ENCODE measurements around the gene MGAT3.

Gene MGAT3

DNA sequence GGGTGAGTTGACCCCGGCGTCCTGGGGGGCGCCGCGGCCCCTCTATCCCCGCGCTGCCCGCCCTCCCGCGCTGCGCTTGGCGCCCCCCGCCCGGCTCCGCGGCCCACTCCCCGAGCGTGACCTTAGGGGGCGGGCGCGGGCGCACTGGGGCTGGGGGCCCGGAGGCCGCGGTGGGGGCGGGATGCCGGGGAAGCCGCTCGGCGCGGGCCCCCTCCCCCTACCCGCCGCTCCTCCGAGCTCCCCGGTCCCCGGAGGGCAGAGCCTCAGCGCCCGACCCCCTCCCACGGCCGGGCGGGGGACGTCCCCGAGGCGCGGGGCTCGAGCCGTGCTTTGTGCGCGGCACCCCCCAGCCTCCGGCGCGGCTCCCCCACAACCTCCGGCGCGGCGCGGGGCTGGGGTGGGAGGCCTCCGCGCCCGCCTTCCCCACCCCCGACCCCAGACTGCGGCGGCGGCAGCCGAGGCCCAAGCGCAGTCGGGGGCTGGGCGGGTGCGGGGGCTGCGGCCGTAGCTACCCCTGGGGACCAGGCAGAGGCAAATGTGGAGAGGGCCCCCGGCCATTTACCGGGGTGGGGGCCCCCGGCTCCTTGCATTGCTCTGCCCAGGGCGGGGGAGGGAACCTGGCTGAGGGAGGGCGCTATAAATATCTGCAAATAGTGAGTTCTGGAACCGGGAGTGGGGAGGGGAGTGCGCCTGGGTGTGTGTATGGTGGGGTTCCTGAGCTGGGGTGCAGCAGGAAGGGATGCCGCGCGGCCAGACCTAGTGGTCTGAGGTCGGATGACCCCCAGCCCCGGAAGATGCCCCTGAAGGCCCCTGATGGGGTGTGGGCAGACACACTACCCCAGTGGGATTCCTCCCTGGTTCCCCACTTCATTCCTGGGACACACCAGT lies 988 bp downstream of the MGAT3 start:
- Histone ChIP-seq H3K27me3 (peaks cover 0 to 18% (median 11%) of the 10 kb centered on the region in 11 experiments; a peak in 12 of 22 replicates), H3K4me1 (peaks cover 22 to 45% (median 34%) of the 10 kb centered on the region in 10 experiments), H3K36me3 (no peaks in the 10 kb centered on the region), H3K4me3 (peak overlapping the region; percentile 61 to 78 (median 71)), H3K4me2 (peak overlapping the region; percentile 85 to 99 (median 93)), H3K9me3 (replicated peaks in 1 of 11) (no peaks in the 10 kb centered on the region), H3K9ac (peak overlapping the region; percentile 74 to 86 (median 81)), H4K20me1 (no peaks in the 10 kb centered on the region), H3K27ac (peak overlapping the region; percentile 57 to 81 (median 71); a peak in 21 of 22 replicates)
- TF ChIP-seq Cebpa-rat (IDR thresholded peaks at IDR 0.05), result no peak

DNA sequence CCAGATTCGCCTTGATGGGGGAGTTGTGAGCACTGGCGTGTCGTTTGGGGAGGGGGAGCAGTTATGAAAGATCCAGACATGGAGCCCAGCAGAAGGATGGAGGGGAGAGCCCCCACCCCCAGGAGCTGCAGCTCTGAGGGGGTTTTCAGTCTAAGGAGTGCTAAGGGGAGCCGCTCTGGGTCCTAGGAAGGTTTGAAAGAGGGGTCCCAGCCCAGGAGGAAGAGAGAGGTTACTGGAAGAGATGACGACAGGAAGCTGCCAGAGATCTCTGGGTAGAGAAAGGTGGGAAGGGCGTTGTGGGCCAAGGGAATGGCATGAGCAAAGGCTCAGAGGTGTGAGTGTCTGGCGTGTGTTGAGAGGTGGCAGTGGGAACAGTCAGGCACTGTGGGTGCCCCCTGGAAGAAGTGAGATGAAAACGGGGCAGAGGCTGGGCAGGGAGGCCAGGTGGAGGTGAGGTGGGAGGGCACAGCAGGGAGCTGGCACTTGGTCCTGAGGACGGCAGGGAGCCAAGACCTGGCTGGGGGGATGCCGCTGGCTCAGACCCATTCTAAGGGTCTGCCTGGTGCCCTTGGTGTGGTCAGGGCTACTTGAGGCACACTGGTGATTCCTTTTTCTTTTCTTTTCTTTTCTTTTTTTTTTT lies 1.8 kb downstream of the MGAT3 start:
- Histone ChIP-seq H3K9ac (peak overlapping the region; percentile 74 to 86 (median 81)), H3K27ac (peak overlapping the region in 10 of 11 experiments; percentile 57 to 81 (median 72); a peak in 14 of 22 replicates), H3K27me3 (peaks cover 0 to 18% (median 11%) of the 10 kb centered on the region in 11 experiments; a peak in 12 of 22 replicates), H4K20me1 (no peaks in the 10 kb centered on the region), H3K4me3 (peak overlapping the region; percentile 61 to 78 (median 71)), H3K36me3 (no peaks in the 10 kb centered on the region), H3K4me1 (peaks cover 29 to 45% (median 40%) of the 10 kb centered on the region in 10 experiments), H3K9me3 (replicated peaks in 1 of 11) (no peaks in the 10 kb centered on the region), H3K4me2 (peak overlapping the region; percentile 85 to 99 (median 93))
- no peak for TF ChIP-seq Cebpa-rat (IDR thresholded peaks at IDR 0.05)

DNA sequence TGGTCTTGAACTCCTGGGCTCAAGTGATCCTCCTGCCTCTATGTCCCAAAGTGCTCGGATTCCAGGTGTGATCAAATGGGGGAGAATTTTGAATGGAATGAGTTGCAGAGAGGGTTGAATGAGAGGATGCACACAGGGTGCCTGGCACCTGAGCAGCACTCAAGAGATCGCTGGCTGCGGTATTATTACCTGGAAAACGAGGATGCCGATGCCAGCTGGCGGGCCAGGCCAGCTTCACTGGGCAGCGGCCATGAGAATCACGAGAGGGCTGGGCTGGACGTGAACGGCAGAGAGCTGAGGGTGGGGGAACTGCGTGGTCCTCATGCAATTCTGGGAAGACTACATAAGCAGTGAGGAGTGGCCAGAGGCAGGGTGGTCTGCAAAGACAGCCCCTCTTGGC lies 2.9 kb downstream of the MGAT3 start:
- Histone ChIP-seq H3K27ac (no peak overlapping the region), H3K9me3 (replicated peaks in 1 of 11) (no peaks in the 10 kb centered on the region), H4K20me1 (no peaks in the 10 kb centered on the region), H3K4me2 (no peak overlapping the region), H3K27me3 (peaks cover 0 to 18% (median 11%) of the 10 kb centered on the region in 11 experiments; a peak in 12 of 22 replicates), H3K4me3 (no peak overlapping the region), H3K4me1 (peaks cover 35 to 47% (median 39%) of the 10 kb centered on the region in 10 experiments), H3K36me3 (no peaks in the 10 kb centered on the region), H3K9ac (no peak overlapping the region)
- TF ChIP-seq Cebpa-rat (IDR thresholded peaks at IDR 0.05), result no peak

DNA sequence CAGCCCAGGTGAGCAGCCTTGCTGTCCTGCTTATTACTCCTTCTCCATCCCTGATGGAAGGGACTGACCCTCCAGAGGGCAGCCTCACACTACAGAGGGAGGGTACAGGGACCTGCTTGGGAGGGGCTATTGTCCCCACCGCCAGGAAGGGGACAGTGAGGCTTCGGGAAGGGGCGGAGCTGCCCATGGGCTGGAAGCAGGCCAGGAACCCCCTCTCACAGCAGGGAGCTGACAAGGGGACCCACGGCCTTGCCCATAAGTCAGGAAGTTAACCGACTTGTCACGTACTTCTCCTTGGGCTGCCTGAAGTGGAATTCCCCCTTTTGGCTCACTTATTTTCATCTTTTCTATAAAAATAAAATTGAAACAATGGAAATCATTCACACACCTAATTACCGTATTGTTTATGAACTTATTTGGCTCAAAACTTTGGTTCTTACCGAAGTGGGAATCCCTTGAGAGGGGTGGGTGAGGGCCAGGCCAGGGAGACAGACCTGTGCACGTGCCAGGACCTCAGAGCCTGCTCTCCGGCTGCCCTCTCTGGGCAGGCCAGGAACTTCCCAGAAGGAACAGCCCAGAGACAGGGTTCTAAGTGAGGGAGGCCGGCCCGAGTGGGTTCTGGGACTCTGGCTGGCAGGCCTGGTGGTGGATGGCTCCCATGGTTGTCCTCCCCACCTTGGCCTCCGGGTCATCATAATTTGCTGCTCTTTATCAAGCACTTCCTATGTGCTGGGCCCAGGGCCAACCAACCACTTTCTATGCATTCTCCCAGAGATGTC lies 5.8 kb downstream of the MGAT3 start:
- Histone ChIP-seq H3K27me3 (peaks cover 0 to 13% (median 10%) of the 10 kb centered on the region in 11 experiments; a peak in 12 of 22 replicates), H3K36me3 (no peaks in the 10 kb centered on the region), H3K9me3 (replicated peaks in 1 of 11) (no peaks in the 10 kb centered on the region), H4K20me1 (no peaks in the 10 kb centered on the region), H3K4me2 (peak overlapping the region; percentile 42 to 72 (median 57); a peak in 21 of 22 replicates), H3K4me3 (no peak overlapping the region), H3K9ac (peak overlapping the region in 9 of 11 experiments; percentile 5 to 49 (median 24); a peak in 9 of 22 replicates), H3K4me1 (peaks cover 60 to 76% (median 68%) of the 10 kb centered on the region in 10 experiments), H3K27ac (peak overlapping the region in 8 of 11 experiments; percentile 16 to 57 (median 46); a peak in 13 of 22 replicates)
- no peak for TF ChIP-seq Cebpa-rat (IDR thresholded peaks at IDR 0.05)

DNA sequence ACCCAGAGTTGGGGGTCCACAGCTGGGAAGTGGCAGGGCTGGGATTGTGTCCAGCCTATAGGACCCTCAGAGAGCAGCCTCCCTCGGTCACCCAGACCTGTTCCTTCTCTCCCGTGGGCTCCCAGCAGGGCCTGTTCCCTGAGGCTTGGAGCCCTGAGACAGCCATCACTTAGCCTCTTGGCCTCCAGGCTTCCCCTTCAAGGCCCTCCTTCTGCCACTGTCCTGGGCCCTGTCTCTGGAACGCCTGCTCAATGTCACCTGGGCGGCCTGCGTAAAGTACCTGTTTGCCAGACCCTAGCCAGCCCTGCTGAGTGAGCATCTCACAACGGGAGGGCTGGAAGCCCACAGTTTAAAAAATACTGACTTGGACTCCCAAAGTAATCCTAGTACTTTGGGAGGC lies 6.5 kb downstream of the MGAT3 start:
- TF ChIP-seq Cebpa-rat (IDR thresholded peaks at IDR 0.05), result no peak
- Histone ChIP-seq H3K4me3 (no peak overlapping the region), H3K4me1 (peaks cover 63 to 79% (median 71%) of the 10 kb centered on the region in 10 experiments), H3K9me3 (replicated peaks in 1 of 11) (no peaks in the 10 kb centered on the region), H3K9ac (peak overlapping the region in 4 of 11 experiments; percentile 19 to 49 (median 32); a peak in 2 of 22 replicates), H3K27ac (peak overlapping the region in 7 of 11 experiments; percentile 16 to 57 (median 46); a peak in 9 of 22 replicates), H3K4me2 (peak overlapping the region; percentile 42 to 72 (median 57); a peak in 17 of 22 replicates), H4K20me1 (0 out of 22 replicates have a peak, but pooled peaks cover 0 to 5% (median 0%) of the 10 kb centered on the region in 11 experiments), H3K27me3 (peaks cover 0 to 7% (median 5%) of the 10 kb centered on the region in 11 experiments; a peak in 12 of 22 replicates), H3K36me3 (no peaks in the 10 kb centered on the region)

DNA sequence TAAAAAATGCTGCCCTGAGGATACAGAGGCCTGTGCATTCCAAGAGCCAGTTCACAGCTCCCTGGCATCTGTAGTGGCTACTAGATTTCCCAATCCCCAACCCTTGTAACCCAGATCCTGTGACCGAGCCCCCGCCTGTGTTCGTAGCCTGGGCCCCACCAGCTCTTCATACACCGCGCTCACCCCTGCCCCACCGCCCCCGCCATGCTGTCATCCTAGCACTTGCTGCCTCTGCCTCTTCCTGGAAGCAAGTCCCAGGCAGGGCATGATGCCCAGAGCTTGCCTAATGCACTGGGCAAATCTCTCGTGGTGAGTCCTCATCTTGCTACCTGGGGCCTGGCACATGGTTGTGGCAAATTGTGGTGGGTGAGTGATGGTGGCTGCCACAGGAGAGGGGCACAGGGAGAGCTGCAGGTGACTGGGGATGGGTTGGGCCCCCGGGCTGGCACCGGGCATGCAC lies 7.1 kb downstream of the MGAT3 start:
- Histone ChIP-seq H3K4me1 (peaks cover 63 to 80% (median 71%) of the 10 kb centered on the region in 10 experiments), H3K27me3 (0 out of 22 replicates have a peak, but pooled peaks cover 0 to under 1% (median 0%) of the 10 kb centered on the region in 11 experiments), H3K27ac (0 out of 22 replicates have a peak overlapping the region, but pooled peaks of 1 of the 11 experiments have one; percentile 30), H3K4me3 (no peak overlapping the region), H3K9me3 (replicated peaks in 1 of 11) (no peaks in the 10 kb centered on the region), H3K9ac (no peak overlapping the region; a peak in 1 of 22 replicates), H4K20me1 (0 out of 22 replicates have a peak, but pooled peaks cover 0 to 7% (median 0%) of the 10 kb centered on the region in 11 experiments), H3K4me2 (peak overlapping the region in 5 of 11 experiments; percentile 6 to 72 (median 67); a peak in 7 of 22 replicates), H3K36me3 (no peaks in the 10 kb centered on the region)
- no peak for TF ChIP-seq Cebpa-rat (IDR thresholded peaks at IDR 0.05)

DNA sequence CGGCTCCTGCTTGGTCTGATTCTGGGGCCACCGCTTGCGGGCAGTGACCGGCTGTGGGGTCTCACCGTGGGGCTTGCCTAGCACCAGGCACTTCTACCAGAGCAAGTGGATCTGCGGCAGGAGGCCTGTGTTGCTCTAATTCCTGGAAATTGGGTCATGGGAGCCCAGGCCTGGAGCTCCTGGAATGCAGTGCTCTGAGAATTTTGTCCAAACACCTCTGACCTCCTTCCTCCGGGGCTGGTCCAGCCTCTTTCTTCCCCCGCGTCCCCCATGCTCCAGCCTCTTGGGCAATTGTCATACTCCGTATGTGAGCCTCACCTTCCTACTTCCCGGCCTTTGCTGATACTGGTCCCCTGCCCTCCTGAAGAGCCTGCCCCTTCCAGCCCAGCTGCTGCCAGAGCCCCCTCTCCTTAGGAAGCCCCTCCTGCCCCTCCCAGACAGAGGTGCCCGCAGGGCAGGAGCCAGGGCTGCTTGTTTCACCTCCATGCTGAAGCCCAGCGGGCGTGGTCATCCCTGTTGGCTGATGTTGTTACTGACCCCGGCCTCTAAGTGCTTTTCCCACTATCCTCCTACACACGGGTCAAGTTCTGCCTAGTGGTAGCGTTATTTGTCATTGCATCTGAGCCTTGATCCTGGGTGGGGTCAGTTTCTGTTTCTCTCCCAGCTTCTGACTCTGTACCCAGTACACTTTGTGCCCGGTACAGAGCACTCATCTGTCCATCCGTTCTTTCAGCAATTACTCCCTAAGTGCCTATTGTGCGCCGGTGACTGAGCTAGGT lies 9.6 kb downstream of the MGAT3 start:
- H3K27me3 ChIP-seq, result no peaks in the 10 kb centered on the region
- no peak for TF ChIP-seq Cebpa-rat (IDR thresholded peaks at IDR 0.05)
- no peak overlapping the region for H3K4me3 ChIP-seq
- peak overlapping the region in 5 of 11 experiments; percentile 28 to 49 (median 38); a peak in 3 of 22 replicates for H3K9ac ChIP-seq
- H3K27ac ChIP-seq, result peak overlapping the region in 2 of 11 experiments; percentile 4 to 23; a peak in 2 of 22 replicates
- no peaks in the 10 kb centered on the region for H3K36me3 ChIP-seq
- H3K4me2 ChIP-seq, result peak overlapping the region; percentile 57 to 88 (median 72)
- no peaks in the 10 kb centered on the region for H3K9me3 ChIP-seq (replicated peaks in 1 of 11)
- 0 out of 22 replicates have a peak, but pooled peaks cover 0 to 7% (median 0%) of the 10 kb centered on the region in 11 experiments for H4K20me1 ChIP-seq
- H3K4me1 ChIP-seq, result peaks cover 84 to 99% (median 91%) of the 10 kb centered on the region in 10 experiments
